HepG2 (cell line): ENCODE measurements around the gene DAAM2. TPM values are rescaled to one million over a fixed set of nuclear protein-coding genes. Genes with fewer than 3 reads are reported as not detected.

Experiments used
- ATAC-seq: fragments of 200-7000 bp; cut with Tn5 transposase; 3 replicates; pipeline ENCODE4 v1.9.1; 2020; ENCODE audit warnings: mild to moderate bottlenecking, moderate library complexity
- BruUV-seq: library from RNA; stranded (reverse); fragments of 400-500 nt; replicated peaks from 2 replicates; lab custom pipeline; 2021; lab: Mats Ljungman, UMichigan
- CTCF ChIA-PET: fragments of 300-600 bp; formaldehyde crosslinking; extraction: SDS; loops from one replicate; lab custom pipeline; 2021; ENCODE audit warnings: low total read pairs, inconsistent platforms, low intra/inter-chr PET ratio; lab: Yijun Ruan, JAX
- POLR2A ChIA-PET: fragments of 350-600 bp; sonication (Branson Sonifier 250); formaldehyde crosslinking; loops from one replicate; lab custom pipeline; 2020; ENCODE audit warnings: antibody characterized with exemption, inconsistent platforms; lab: Yijun Ruan, JAX
- DNase-seq: peaks from one replicate; pipeline ENCODE4 v3.0.0-alpha.2; 2015; ENCODE audit warnings: low spot score
- FAIRE-seq: peaks from 3 replicates; lab custom pipeline; 2011; peaks lifted over from hg19 to GRCh38; lab: Jason Lieb, UNC
- H2AFZ ChIP-seq: one replicate; pipeline ENCODE4 v1.6.1; 2011; ENCODE audit warnings: low read length, inconsistent platforms
- H3K27ac ChIP-seq: fragments of 300-600 bp; 3 replicates; pipeline ENCODE4 v1.8.0; 2011; ENCODE audit warnings: mixed run types, mild to moderate bottlenecking, mixed read lengths, low read length, inconsistent platforms; ENCODE audit not compliant: insufficient read depth; ENCODE audit errors: extremely low read length
- H3K27me3 ChIP-seq, 2 experiments: fragments of 200-600 bp in 1 of 2; 2 replicates in 1 of 2; 3 replicates in 1 of 2; pipeline versions ENCODE4 v1.6.0 to v1.8.0; 2011; ENCODE audit warnings: low read length in 2 of 2, mild to moderate bottlenecking in 2 of 2, moderate library complexity in 2 of 2, inconsistent platforms in 1 of 2; ENCODE audit not compliant: insufficient read depth in 2 of 2, control insufficient read depth in 1 of 2
- H3K36me3 ChIP-seq, 2 experiments: fragments of 200-600 bp in 1 of 2; replicated peaks in 1 of 2; 2 replicates in 1 of 2; 3 replicates in 1 of 2; pipeline versions ENCODE4 v1.5.1 to v1.8.0; 2011; ENCODE audit warnings: low read length in 2 of 2, inconsistent platforms in 1 of 2; ENCODE audit not compliant: insufficient read depth in 2 of 2, control insufficient read depth in 1 of 2
- H3K4me1 ChIP-seq: 2 replicates; pipeline ENCODE4 v1.5.1; 2012; ENCODE audit warnings: low read length, inconsistent platforms; ENCODE audit not compliant: insufficient read depth
- H3K4me2 ChIP-seq: 2 replicates; pipeline ENCODE4 v1.6.0; 2011; ENCODE audit warnings: low read depth, low read length, inconsistent platforms
- H3K4me3 ChIP-seq, 3 experiments: fragments of 200-600 bp in 1 of 3; sonication (generic), shearing (Covaris generic) in 1 of 3; replicated peaks in 1 of 3; 2 replicates each; pipeline ENCODE4 v1.5.1; 2011 to 2016; ENCODE audit warnings: low read length in 3 of 3, inconsistent platforms in 2 of 3, low read depth in 2 of 3, mild to moderate bottlenecking in 2 of 3, control low read depth in 1 of 3, mixed read lengths in 1 of 3; ENCODE audit not compliant: insufficient read depth in 1 of 3
- H3K79me2 ChIP-seq: one replicate; pipeline ENCODE4 v1.6.1; 2011; ENCODE audit warnings: low read length, inconsistent platforms; ENCODE audit not compliant: insufficient read depth
- H3K9ac ChIP-seq: 2 replicates; pipeline ENCODE4 v1.6.0; 2011; ENCODE audit warnings: mild to moderate bottlenecking, low read depth, low read length, inconsistent platforms; ENCODE audit not compliant: insufficient read depth
- H3K9me3 ChIP-seq: 2 replicates; pipeline ENCODE4 v1.5.1; 2012; ENCODE audit warnings: mild to moderate bottlenecking, low read length
- H4K20me1 ChIP-seq: 2 replicates; pipeline ENCODE4 v1.6.0; 2011; ENCODE audit warnings: inconsistent platforms, mild to moderate bottlenecking, low read length, moderate library complexity; ENCODE audit not compliant: insufficient read depth
- HOXA5 ChIP-seq: sonication (generic); formaldehyde crosslinking; IDR thresholded peaks from 2 replicates; pipeline ENCODE4 v1.4.0; 2020; ENCODE audit warnings: missing genetic modification reagents
- MYC ChIP-seq: sonication (generic); formaldehyde crosslinking; IDR thresholded peaks from 2 replicates; pipeline ENCODE4 v1.9.0; 2021; ENCODE audit warnings: missing genetic modification reagents, borderline replicate concordance
- NFE2 ChIP-seq: sonication (generic); formaldehyde crosslinking; IDR thresholded peaks from 2 replicates; pipeline ENCODE4 v1.4.0; 2020; ENCODE audit warnings: missing genetic modification reagents
- NR2C2 ChIP-seq: sonication (generic); formaldehyde crosslinking; IDR thresholded peaks from 2 replicates; pipeline ENCODE4 v1.4.0; 2020; ENCODE audit warnings: missing genetic modification reagents, mild to moderate bottlenecking, moderate library complexity, borderline replicate concordance
- NR3C1 ChIP-seq: sonication (generic); formaldehyde crosslinking; IDR thresholded peaks from 2 replicates; pipeline ENCODE4 v1.4.0; 2020; ENCODE audit warnings: missing genetic modification reagents
- PHF8 ChIP-seq: sonication (generic); formaldehyde crosslinking; IDR thresholded peaks from 2 replicates; pipeline ENCODE4 v1.5.0; 2020; ENCODE audit warnings: missing genetic modification reagents
- ZBTB8A ChIP-seq: sonication (generic); formaldehyde crosslinking; IDR thresholded peaks from 2 replicates; pipeline ENCODE4 v1.4.0; 2020; ENCODE audit warnings: mild to moderate bottlenecking, low read depth, missing genetic modification reagents, borderline replicate concordance
- ZMAT3 ChIP-seq: sonication (generic); formaldehyde crosslinking; conservative IDR thresholded peaks from 2 replicates; pipeline ENCODE4 v1.7.0; 2021; ENCODE audit warnings: missing genetic modification reagents
- WGBS: methylation state at CpG from one replicate; pipeline ENCODE4 v1.1.6; 2017; ENCODE audit warnings: low lambda C conversion rate; 5-methylcytosine and 5-hydroxymethylcytosine counted together
- in situ Hi-C: cut with HindIII; loops from 2 replicates; pipeline ENCODE4 v1.10.0; 2017; ENCODE audit warnings: low pct_unique_long_range_greater_than_20kb; ENCODE audit not compliant: extremely low pct_ligation_motif_present
- intact Hi-C: fragments of 100-400 bp; cut with micrococcal nuclease; formaldehyde crosslinking; loops from one replicate; pipeline ENCODE4 v1.10.0; 2022; ENCODE audit not compliant: unreplicated experiment
- polyA plus RNA-seq, 8 experiments: library from polyadenylated mRNA; depleted of rRNA in 3 of 8; stranded (reverse) in 7 of 8; unstranded in 1 of 8; fragments of >200 nt; fragmentation: Illumina TruSeq in 4 of 8; extraction: Trizol in 4 of 8; gene quantifications; 2 replicates each; pipeline versions ENCODE4 v1.2.1 to v1.2.3, GENCODE V29; 2011 to 2016; ENCODE audit warnings: low read depth in 4 of 8, missing spikeins in 1 of 8, mixed read lengths in 1 of 8; ENCODE audit not compliant: insufficient read depth in 1 of 8
- total RNA-seq, 5 experiments: library from RNA; depleted of rRNA; stranded (reverse); fragments of >200 nt; fragmentation: Illumina TruSeq; extraction: Trizol; gene quantifications; 2 replicates each; pipeline ENCODE4 v1.2.3, GENCODE V29; 2016; ENCODE audit warnings: low read depth in 1 of 5
- TF ChIP-seq, protein P1 (sequence below): sonication (generic); formaldehyde crosslinking; conservative IDR thresholded peaks from 2 replicates; pipeline ENCODE4 v1.4.0; 2020; ENCODE audit warnings: missing genetic modification reagents
- TF ChIP-seq, protein P2 (sequence below): sonication (generic); formaldehyde crosslinking; conservative IDR thresholded peaks from 2 replicates; pipeline ENCODE4 v1.4.0; 2020; ENCODE audit warnings: missing genetic modification reagents
- TF ChIP-seq, protein P3 (sequence below): IDR thresholded peaks from 2 replicates; pipeline ENCODE4 v1.6.1; 2018; ENCODE audit warnings: missing genetic modification reagents, mild to moderate bottlenecking, missing compliant biosample characterization

The DAAM2 gene
- total and polyA plus RNA-seq, 2 of the 13 experiments (the other 11 are each of a cell fraction or from before 2014, with no cell fraction given): 0.01 TPM; not detected in 1

DNA sequence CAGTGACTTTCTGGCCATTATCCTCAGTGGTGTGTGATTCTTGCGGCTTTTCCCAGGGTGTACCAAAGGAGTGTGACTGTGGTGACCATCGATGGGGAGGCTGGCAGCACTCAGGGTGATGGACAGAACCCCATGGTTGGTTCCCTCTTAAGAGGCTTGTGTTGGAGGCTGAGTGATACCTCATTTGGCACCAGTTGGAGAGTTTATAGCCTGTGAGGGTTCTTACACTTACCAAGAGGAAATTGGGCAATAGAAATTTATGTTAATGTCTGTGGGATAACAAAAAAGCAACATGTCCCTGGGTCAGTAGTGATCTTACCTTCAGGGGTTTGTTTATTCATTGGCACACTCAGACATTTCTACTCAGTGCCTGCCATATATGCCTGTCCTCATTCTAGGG is 37.2 kb downstream of the DAAM2 start:
- intact Hi-C loops: no loop called here
- 44% methylated on average over 2 of the region's 2 CpGs for WGBS

More for the DNA sequence above, 37.2 kb downstream of the DAAM2 start:
- no peak for FAIRE-seq
- peaks cover 0 to 6% of the 10 kb centered on the region in 2 experiments; a peak in 1 of 5 replicates for H3K27me3 ChIP-seq
- no peak overlapping the region for H3K27ac ChIP-seq
- H3K4me2 ChIP-seq: no peak overlapping the region
- H3K4me3 ChIP-seq: no peak overlapping the region
- TF ChIP-seq MYC (CRISPR knock-in tag) (no peak), NR3C1 (CRISPR knock-in tag) (no peak), NR2C2 (CRISPR knock-in tag) (no peak), HOXA5 (CRISPR knock-in tag) (no peak), ZMAT3 (no peak), NFE2 (CRISPR knock-in tag) (no peak), ZBTB8A (CRISPR knock-in tag) (no peak), PHF8 (CRISPR knock-in tag) (no peak)
- TF ChIP-seq, protein P1, sequence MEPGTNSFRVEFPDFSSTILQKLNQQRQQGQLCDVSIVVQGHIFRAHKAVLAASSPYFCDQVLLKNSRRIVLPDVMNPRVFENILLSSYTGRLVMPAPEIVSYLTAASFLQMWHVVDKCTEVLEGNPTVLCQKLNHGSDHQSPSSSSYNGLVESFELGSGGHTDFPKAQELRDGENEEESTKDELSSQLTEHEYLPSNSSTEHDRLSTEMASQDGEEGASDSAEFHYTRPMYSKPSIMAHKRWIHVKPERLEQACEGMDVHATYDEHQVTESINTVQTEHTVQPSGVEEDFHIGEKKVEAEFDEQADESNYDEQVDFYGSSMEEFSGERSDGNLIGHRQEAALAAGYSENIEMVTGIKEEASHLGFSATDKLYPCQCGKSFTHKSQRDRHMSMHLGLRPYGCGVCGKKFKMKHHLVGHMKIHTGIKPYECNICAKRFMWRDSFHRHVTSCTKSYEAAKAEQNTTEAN (CRISPR knock-in tag): no peak
- TF ChIP-seq, protein P2, sequence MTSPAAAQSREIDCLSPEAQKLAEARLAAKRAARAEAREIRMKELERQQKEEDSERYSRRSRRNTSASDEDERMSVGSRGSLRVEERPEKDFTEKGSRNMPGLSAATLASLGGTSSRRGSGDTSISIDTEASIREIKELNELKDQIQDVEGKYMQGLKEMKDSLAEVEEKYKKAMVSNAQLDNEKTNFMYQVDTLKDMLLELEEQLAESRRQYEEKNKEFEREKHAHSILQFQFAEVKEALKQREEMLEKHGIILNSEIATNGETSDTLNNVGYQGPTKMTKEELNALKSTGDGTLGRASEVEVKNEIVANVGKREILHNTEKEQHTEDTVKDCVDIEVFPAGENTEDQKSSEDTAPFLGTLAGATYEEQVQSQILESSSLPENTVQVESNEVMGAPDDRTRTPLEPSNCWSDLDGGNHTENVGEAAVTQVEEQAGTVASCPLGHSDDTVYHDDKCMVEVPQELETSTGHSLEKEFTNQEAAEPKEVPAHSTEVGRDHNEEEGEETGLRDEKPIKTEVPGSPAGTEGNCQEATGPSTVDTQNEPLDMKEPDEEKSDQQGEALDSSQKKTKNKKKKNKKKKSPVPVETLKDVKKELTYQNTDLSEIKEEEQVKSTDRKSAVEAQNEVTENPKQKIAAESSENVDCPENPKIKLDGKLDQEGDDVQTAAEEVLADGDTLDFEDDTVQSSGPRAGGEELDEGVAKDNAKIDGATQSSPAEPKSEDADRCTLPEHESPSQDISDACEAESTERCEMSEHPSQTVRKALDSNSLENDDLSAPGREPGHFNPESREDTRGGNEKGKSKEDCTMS (CRISPR knock-in tag): no peak
- TF ChIP-seq, protein P3, sequence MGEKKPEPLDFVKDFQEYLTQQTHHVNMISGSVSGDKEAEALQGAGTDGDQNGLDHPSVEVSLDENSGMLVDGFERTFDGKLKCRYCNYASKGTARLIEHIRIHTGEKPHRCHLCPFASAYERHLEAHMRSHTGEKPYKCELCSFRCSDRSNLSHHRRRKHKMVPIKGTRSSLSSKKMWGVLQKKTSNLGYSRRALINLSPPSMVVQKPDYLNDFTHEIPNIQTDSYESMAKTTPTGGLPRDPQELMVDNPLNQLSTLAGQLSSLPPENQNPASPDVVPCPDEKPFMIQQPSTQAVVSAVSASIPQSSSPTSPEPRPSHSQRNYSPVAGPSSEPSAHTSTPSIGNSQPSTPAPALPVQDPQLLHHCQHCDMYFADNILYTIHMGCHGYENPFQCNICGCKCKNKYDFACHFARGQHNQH (CRISPR knock-in tag): no peak
- no peak overlapping the region for H2AFZ ChIP-seq
- ChIA-PET CTCF (no interaction called here), POLR2A (no interaction called here)
- no peak for DNase-seq
- in situ Hi-C loops: no loop called here
- H3K79me2 ChIP-seq: no peaks in the 10 kb centered on the region
- H3K36me3 ChIP-seq: no peaks in the 10 kb centered on the region
- no peaks in the 10 kb centered on the region for H3K4me1 ChIP-seq
- no peaks in the 10 kb centered on the region for H3K9me3 ChIP-seq
- H3K9ac ChIP-seq: no peak overlapping the region
- no peaks in the 10 kb centered on the region for H4K20me1 ChIP-seq
- ATAC-seq: no peak
- no TSS peak for BruUV-seq
